Measurements from ENCODE around the gene GUCY1A2.

Gene GUCY1A2

GRCh38 chr11:106999196-106999595 is 19.1 kb downstream of the GUCY1A2 start:
- in situ Hi-C loops (cut with MboI; ENCODE audit: low sequenced_read_pairs): no loop called here

GRCh38 chr11:106998916-106999188 is 19.4 kb downstream of the GUCY1A2 start:
- in situ Hi-C loops (cut with MboI; ENCODE audit: low sequenced_read_pairs): no loop called here

- in situ Hi-C loops (cut with MboI; ENCODE audit: low sequenced_read_pairs): no loop called here
These were observed 20.0 kb downstream of the GUCY1A2 start for GRCh38 chr11:106998116-106998915.

- in situ Hi-C loops (cut with MboI; ENCODE audit: low sequenced_read_pairs): no loop called here
These were observed 21.0 kb downstream of the GUCY1A2 start for GRCh38 chr11:106997227-106997626.

- in situ Hi-C loops (cut with MboI; ENCODE audit: low sequenced_read_pairs): no loop called here
These were observed 21.6 kb downstream of the GUCY1A2 start for GRCh38 chr11:106996691-106997090.

- in situ Hi-C loops (cut with MboI; ENCODE audit: low sequenced_read_pairs): no loop called here
These were observed 27.9 kb downstream of the GUCY1A2 start for GRCh38 chr11:106990331-106990730.

- in situ Hi-C loops (cut with MboI; ENCODE audit: low sequenced_read_pairs): no loop called here
These were observed 29.2 kb downstream of the GUCY1A2 start for GRCh38 chr11:106989078-106989455.

GRCh38 chr11:106988151-106989077 is 29.9 kb downstream of the GUCY1A2 start:
- in situ Hi-C loops (cut with MboI; ENCODE audit: low sequenced_read_pairs): no loop called here

- in situ Hi-C loops (cut with MboI; ENCODE audit: low sequenced_read_pairs): no loop called here
These were observed 31.6 kb downstream of the GUCY1A2 start for GRCh38 chr11:106986673-106987072.

GRCh38 chr11:106986261-106986660 is 32.0 kb downstream of the GUCY1A2 start:
- in situ Hi-C loops (cut with MboI; ENCODE audit: low sequenced_read_pairs): no loop called here

- in situ Hi-C loops (cut with MboI; ENCODE audit: low sequenced_read_pairs): no loop called here
These were observed 34.3 kb downstream of the GUCY1A2 start for GRCh38 chr11:106983991-106984390.

- in situ Hi-C loops (cut with MboI; ENCODE audit: low sequenced_read_pairs): no loop called here
These were observed 35.0 kb downstream of the GUCY1A2 start for GRCh38 chr11:106983261-106983660.

GRCh38 chr11:106974831-106975230 is 43.4 kb downstream of the GUCY1A2 start:
- in situ Hi-C loops (cut with MboI; ENCODE audit: low sequenced_read_pairs): no loop called here

GRCh38 chr11:106971864-106972263 is 46.4 kb downstream of the GUCY1A2 start:
- in situ Hi-C loops (cut with MboI; ENCODE audit: low sequenced_read_pairs): no loop called here

- in situ Hi-C loops (cut with MboI; ENCODE audit: low sequenced_read_pairs): no loop called here
These were observed 48.5 kb downstream of the GUCY1A2 start for GRCh38 chr11:106969644-106970355.

- in situ Hi-C loops (cut with MboI; ENCODE audit: low sequenced_read_pairs): no loop called here
These were observed 55.3 kb downstream of the GUCY1A2 start for GRCh38 chr11:106962995-106963394.

GRCh38 chr11:106961518-106961917 is 56.8 kb downstream of the GUCY1A2 start:
- in situ Hi-C loops (cut with MboI; ENCODE audit: low sequenced_read_pairs): no loop called here

GRCh38 chr11:106961048-106961447 is 57.2 kb downstream of the GUCY1A2 start:
- in situ Hi-C loops (cut with MboI; ENCODE audit: low sequenced_read_pairs): no loop called here

- in situ Hi-C loops (cut with MboI; ENCODE audit: low sequenced_read_pairs): no loop called here
These were observed 58.5 kb downstream of the GUCY1A2 start for GRCh38 chr11:106959800-106960199.

GRCh38 chr11:106959386-106959785 is 58.9 kb downstream of the GUCY1A2 start:
- in situ Hi-C loops (cut with MboI; ENCODE audit: low sequenced_read_pairs): no loop called here

- in situ Hi-C loops (cut with MboI; ENCODE audit: low sequenced_read_pairs): no loop called here
These were observed 59.6 kb downstream of the GUCY1A2 start for GRCh38 chr11:106958517-106959248.
